Heart left ventricle (tissue), 13 donors: ENCODE measurements around the gene DCDC1.

Experiments used
- POLR2A ChIP-seq, 2 donors: fragments of 450-650 bp; IDR thresholded peaks; one replicate each; pipeline ENCODE4 v1.6.1; 2017; ENCODE audit warnings: antibody characterized with exemption in 2 of 2, mild to moderate bottlenecking in 2 of 2, moderate library complexity in 2 of 2
- TF ChIP-seq, protein P1 (sequence below), 12 donors: fragments of 200-600 bp; sonication (generic) in 4 of 12; IDR thresholded peaks; one replicate each; pipeline versions ENCODE4 v1.5.0 to v1.8.0; 2018 to 2022; ENCODE audit warnings: antibody characterized with exemption in 12 of 12, mild to moderate bottlenecking in 5 of 12
- donor health status: ischemic (EF 13 %, LVEDD 7.1; RV severe dilation, severe dysfunction).
- donor health status: DM: no; HTN: yes; CAD: no.
- donor health status: DM: no; HTN: no; CAD: no.
- donor health status: ischemic (EF 25% LVEDD 6.9; RV normal size, moderate dysfunction).
- donor health status: ischemic (EF 25% LVEDD 5.7; RV mildly dilated, moderate dysfunction).
- donor health status: ischemic (EF 35%, LVEDD 5.7; RV mildly dilated, moderate dysfunction).
- donor health status: nonischemic (EF 11% LVEDD 7.7; RV severe dilation, severe dysfunction).
- donor health status: DM: yes; HTN: yes; CAD: no.
- donor health status: PGD.
- donor health status: ischemic (EF 29% LVEDD 5.4; RV normal size, mild dysfunction).
- donor health status: nonischemic (EF 23%, LVEDD 6.1; RV moderate dilation, normal function).

DNA sequence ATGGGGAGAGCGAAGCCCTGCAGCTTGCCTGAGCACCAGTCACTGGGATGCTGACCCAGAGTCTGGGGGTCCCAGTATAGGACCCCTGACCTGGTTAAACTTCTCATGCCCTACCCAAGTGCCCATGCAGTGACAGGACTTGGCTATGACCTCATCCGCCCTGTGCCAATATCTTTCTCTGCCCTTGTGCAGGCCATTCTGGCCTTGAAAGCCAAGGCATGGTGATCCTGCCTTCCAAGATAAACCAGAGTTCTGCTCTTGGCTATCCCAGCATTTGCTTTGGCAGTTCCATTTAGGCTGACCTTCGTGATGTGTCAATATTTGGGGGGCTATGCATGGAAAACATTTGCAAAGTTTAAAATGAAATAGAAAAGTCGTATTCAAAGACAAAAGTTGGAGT, 542.6 kb downstream of the DCDC1 start:
- TF ChIP-seq, protein P1, sequence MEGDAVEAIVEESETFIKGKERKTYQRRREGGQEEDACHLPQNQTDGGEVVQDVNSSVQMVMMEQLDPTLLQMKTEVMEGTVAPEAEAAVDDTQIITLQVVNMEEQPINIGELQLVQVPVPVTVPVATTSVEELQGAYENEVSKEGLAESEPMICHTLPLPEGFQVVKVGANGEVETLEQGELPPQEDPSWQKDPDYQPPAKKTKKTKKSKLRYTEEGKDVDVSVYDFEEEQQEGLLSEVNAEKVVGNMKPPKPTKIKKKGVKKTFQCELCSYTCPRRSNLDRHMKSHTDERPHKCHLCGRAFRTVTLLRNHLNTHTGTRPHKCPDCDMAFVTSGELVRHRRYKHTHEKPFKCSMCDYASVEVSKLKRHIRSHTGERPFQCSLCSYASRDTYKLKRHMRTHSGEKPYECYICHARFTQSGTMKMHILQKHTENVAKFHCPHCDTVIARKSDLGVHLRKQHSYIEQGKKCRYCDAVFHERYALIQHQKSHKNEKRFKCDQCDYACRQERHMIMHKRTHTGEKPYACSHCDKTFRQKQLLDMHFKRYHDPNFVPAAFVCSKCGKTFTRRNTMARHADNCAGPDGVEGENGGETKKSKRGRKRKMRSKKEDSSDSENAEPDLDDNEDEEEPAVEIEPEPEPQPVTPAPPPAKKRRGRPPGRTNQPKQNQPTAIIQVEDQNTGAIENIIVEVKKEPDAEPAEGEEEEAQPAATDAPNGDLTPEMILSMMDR (IDR thresholded peaks at IDR 0.05): no peak
- TF ChIP-seq POLR2A (IDR thresholded peaks at IDR 0.05): no peak
